ENCODE data around the gene CDKN1A. TPM values are rescaled to one million over a fixed set of nuclear protein-coding genes. Genes with fewer than 3 reads are reported as not detected.

CDKN1A gene
- 1,168 and 1,214 TPM in 2 replicates for total RNA-seq

GRCh38 chr6:36678488-36679042, at the start of gene CDKN1A:
Gene CDKN1A (plus strand): TSS chr6:36678714. CDS start chr6:36684102, 5,388 bp downstream.
- peak within 1 kb of the TSS; percentile 90 for H3K4me3 ChIP-seq (ENCODE audit: low read depth, low read length)
- DNase-seq (ENCODE audit: low read depth) = peak; percentile 69
- TF ChIP-seq CTCF (IDR thresholded peaks at IDR 0.05; ENCODE audit: insufficient read depth, low read length, poor library complexity, severe bottlenecking) = no peak
- no peaks in the 10 kb centered on the region for H3K36me3 ChIP-seq (ENCODE audit: control insufficient read depth, insufficient read depth, low read length)
- no peaks in the 10 kb centered on the region for H3K27me3 ChIP-seq (ENCODE audit: control insufficient read depth, insufficient read depth, low read length)

- Histone ChIP-seq H3K4me3 (ENCODE audit: low read depth, low read length) (no peak overlapping the region), H3K27me3 (ENCODE audit: control insufficient read depth, insufficient read depth, low read length) (no peaks in the 10 kb centered on the region), H3K36me3 (ENCODE audit: control insufficient read depth, insufficient read depth, low read length) (no peaks in the 10 kb centered on the region)
- no peak for DNase-seq (ENCODE audit: low read depth)
- TF ChIP-seq CTCF (IDR thresholded peaks at IDR 0.05; ENCODE audit: insufficient read depth, low read length, poor library complexity, severe bottlenecking) = no peak
Measured at GRCh38 chr6:36629784-36630183, 48.7 kb upstream of the CDKN1A start.

DNA sequence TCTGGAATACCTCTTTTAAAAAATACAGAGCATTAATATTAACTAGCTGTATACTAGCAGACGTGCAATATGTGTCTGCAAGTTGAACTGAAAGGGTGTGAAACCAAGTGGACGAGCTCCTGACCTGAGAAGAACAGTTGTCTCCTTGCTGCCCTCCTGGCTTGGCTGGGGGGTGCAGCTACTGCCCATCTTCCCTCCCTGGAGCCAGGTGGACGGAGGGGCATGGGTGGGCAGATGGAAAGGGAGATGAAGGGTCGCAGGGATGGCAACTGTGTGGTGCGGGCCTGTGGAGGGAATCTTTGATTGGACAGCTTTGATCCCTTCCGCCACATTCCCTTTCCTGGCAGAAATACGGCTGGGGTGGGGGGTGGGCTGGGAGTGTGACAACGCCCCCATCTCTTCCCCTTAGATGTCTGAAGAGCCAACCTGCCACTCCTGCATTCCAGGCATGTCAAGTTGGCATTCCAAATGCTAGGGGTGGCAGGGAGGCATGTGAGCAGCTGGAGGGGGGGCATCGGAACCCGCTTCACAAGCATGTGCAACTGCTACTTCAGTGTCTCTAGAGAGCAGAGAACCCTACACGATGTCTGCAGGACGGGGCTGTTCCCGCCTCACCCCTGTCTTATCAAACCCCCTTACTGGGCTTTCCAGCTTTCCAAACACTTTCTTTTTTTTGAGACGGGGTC, 47.0 kb upstream of the CDKN1A start:
- H3K4me3 ChIP-seq (ENCODE audit: low read depth, low read length) = no peak overlapping the region
- no peaks in the 10 kb centered on the region for H3K36me3 ChIP-seq (ENCODE audit: control insufficient read depth, insufficient read depth, low read length)
- H3K27me3 ChIP-seq (ENCODE audit: control insufficient read depth, insufficient read depth, low read length) = no peaks in the 10 kb centered on the region
- no peak for TF ChIP-seq CTCF (IDR thresholded peaks at IDR 0.05; ENCODE audit: insufficient read depth, low read length, poor library complexity, severe bottlenecking)
- no peak for DNase-seq (ENCODE audit: low read depth)

DNA sequence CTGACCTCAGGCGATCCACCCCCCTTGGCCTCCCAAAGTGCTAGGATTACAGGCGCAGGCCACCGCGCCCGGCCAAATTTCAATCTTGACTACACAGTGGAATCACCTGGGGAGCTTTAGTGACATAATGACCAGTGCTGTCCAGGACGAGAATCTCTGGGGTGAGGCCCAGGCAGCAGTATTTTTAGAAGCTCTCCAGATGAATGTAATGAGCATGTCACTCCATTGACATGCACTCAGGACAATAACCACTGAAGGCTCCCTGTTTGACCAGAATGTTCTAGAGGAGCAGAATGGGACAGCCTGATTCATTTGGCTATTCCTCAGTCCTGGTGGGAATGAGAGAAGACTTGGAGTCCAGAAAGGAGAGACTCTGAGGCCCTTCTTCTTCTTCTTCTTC, 45.1 kb upstream of the CDKN1A start:
- no peak overlapping the region for H3K4me3 ChIP-seq (ENCODE audit: low read depth, low read length)
- DNase-seq (ENCODE audit: low read depth) = no peak
- no peaks in the 10 kb centered on the region for H3K36me3 ChIP-seq (ENCODE audit: control insufficient read depth, insufficient read depth, low read length)
- no peak for TF ChIP-seq CTCF (IDR thresholded peaks at IDR 0.05; ENCODE audit: insufficient read depth, low read length, poor library complexity, severe bottlenecking)
- no peaks in the 10 kb centered on the region for H3K27me3 ChIP-seq (ENCODE audit: control insufficient read depth, insufficient read depth, low read length)

- no peak for TF ChIP-seq CTCF (IDR thresholded peaks at IDR 0.05; ENCODE audit: insufficient read depth, low read length, poor library complexity, severe bottlenecking)
- H3K27me3 ChIP-seq (ENCODE audit: control insufficient read depth, insufficient read depth, low read length) = no peaks in the 10 kb centered on the region
- no peak for DNase-seq (ENCODE audit: low read depth)
- no peak overlapping the region for H3K4me3 ChIP-seq (ENCODE audit: low read depth, low read length)
- no peaks in the 10 kb centered on the region for H3K36me3 ChIP-seq (ENCODE audit: control insufficient read depth, insufficient read depth, low read length)
Measured at GRCh38 chr6:36633915-36634314, 44.6 kb upstream of the CDKN1A start.
